GM12892 (cell line): Measurements from ENCODE around the gene RAN. TPM values are rescaled to one million over a fixed set of nuclear protein-coding genes. Genes with fewer than 3 reads are reported as not detected.

Experiments
- DNase-seq: peaks from one replicate; pipeline ENCODE4 v3.0.0; 2011; ENCODE audit not compliant: insufficient read length
- FAIRE-seq: peaks from 2 replicates; lab custom pipeline; 2011; peaks lifted over from hg19 to GRCh38; lab: Jason Lieb, UNC
- POLR2A ChIP-seq: IDR thresholded peaks from 2 replicates; pipeline ENCODE4 v1.6.1; 2011; ENCODE audit warnings: low read depth, low read length, control low read depth
- POLR2AphosphoS5 ChIP-seq: IDR thresholded peaks from 2 replicates; pipeline ENCODE4 v1.6.1; 2011; ENCODE audit warnings: low read depth, low read length, control low read depth
- TAF1 ChIP-seq: IDR thresholded peaks from 2 replicates; pipeline ENCODE4 v1.6.1; 2011; ENCODE audit warnings: low read depth, mild to moderate bottlenecking, control low read depth, low read length, borderline replicate concordance
- polyA plus RNA-seq: library from polyadenylated mRNA; unstranded; fragments of >200 nt; gene quantifications from one replicate; pipeline ENCODE4 v1.2.1, GENCODE V29; 2012; ENCODE audit warnings: missing spikeins, inconsistent platforms; ENCODE audit not compliant: missing spikeins

RAN gene
- 1,760 TPM for polyA plus RNA-seq

- peak; percentile 92 for DNase-seq
- FAIRE-seq = peak; percentile 93
- peak; percentile 74; the same call in 1 of the 2 replicates for TF ChIP-seq POLR2AphosphoS5
- TF ChIP-seq TAF1 = peak; percentile 70
- TF ChIP-seq POLR2A = peak; percentile 88; the same call in 1 of the 2 replicates
Observed at GRCh38 chr12:130871286-130872178, at the start of gene RAN. Gene RAN (plus strand): TSS chr12:130872066. CDS start chr12:130872594, 528 bp downstream.

- TF ChIP-seq POLR2AphosphoS5 (no peak), TAF1 (no peak), POLR2A (no peak)
- FAIRE-seq (no peak), DNase-seq (no peak)
Observed at GRCh38 chr12:130825771-130826150, 46.1 kb upstream of the RAN start.

- FAIRE-seq (no peak), DNase-seq (no peak)
- no peak for TF ChIP-seq POLR2AphosphoS5
- no peak for TF ChIP-seq POLR2A
- no peak for TF ChIP-seq TAF1
Observed at GRCh38 chr12:130826151-130826801, 45.6 kb upstream of the RAN start.

- FAIRE-seq = no peak
- TF ChIP-seq TAF1 (no peak), POLR2A (no peak), POLR2AphosphoS5 (no peak)
Observed at GRCh38 chr12:130827432-130827831, 44.4 kb upstream of the RAN start.

GRCh38 chr12:130828895-130829294 lies 43.0 kb upstream of the RAN start:
- no peak for DNase-seq
- no peak for FAIRE-seq
- TF ChIP-seq POLR2AphosphoS5 (no peak), POLR2A (no peak), TAF1 (no peak)

More at GRCh38 chr12:130827432-130827831, 44.4 kb upstream of the RAN start:
- no peak for DNase-seq

GRCh38 chr12:130829391-130830245 lies 42.2 kb upstream of the RAN start:
- no peak for FAIRE-seq
- TF ChIP-seq TAF1 = no peak
- TF ChIP-seq POLR2A = no peak
- TF ChIP-seq POLR2AphosphoS5 = no peak
- DNase-seq = no peak

GRCh38 chr12:130830246-130830551 lies 41.7 kb upstream of the RAN start:
- FAIRE-seq (no peak), DNase-seq (no peak)
- TF ChIP-seq TAF1 (no peak), POLR2A (no peak), POLR2AphosphoS5 (no peak)

- FAIRE-seq (no peak), DNase-seq (no peak)
- no peak for TF ChIP-seq POLR2AphosphoS5
- TF ChIP-seq POLR2A = no peak
- TF ChIP-seq TAF1 = no peak
Observed at GRCh38 chr12:130831246-130831645, 40.6 kb upstream of the RAN start.

GRCh38 chr12:130831876-130832405 lies 39.9 kb upstream of the RAN start:
- FAIRE-seq (no peak), DNase-seq (no peak)
- TF ChIP-seq POLR2A = no peak
- TF ChIP-seq POLR2AphosphoS5 = no peak
- TF ChIP-seq TAF1 = no peak

GRCh38 chr12:130832561-130833209 lies 39.2 kb upstream of the RAN start:
- TF ChIP-seq POLR2A (no peak), POLR2AphosphoS5 (no peak), TAF1 (no peak)
- no peak for DNase-seq
- no peak for FAIRE-seq

- FAIRE-seq = no peak
- DNase-seq = no peak
- TF ChIP-seq POLR2A (no peak), POLR2AphosphoS5 (no peak), TAF1 (no peak)
Observed at GRCh38 chr12:130835011-130835410, 36.9 kb upstream of the RAN start.
